K562 (cell line): ENCODE measurements around the gene CPOX.

ENCODE experiments used
- TOE1 ChIP-seq, 2 experiments: fragments of 450-650 bp in 1 of 2; sonication (generic) in 1 of 2; formaldehyde crosslinking in 1 of 2; IDR thresholded peaks; 2 replicates each; pipeline versions ENCODE4 v1.7.1 to v1.8.0; 2016 to 2022; ENCODE audit warnings: borderline replicate concordance in 2 of 2, mild to moderate bottlenecking in 2 of 2, antibody characterized with exemption in 1 of 2, inconsistent platforms in 1 of 2, low read depth in 1 of 2, missing genetic modification reagents in 1 of 2, moderate library complexity in 1 of 2
- ZNF347 ChIP-seq: fragments of 450-650 bp; formaldehyde crosslinking; IDR thresholded peaks from 2 replicates; pipeline ENCODE4 v1.4.0; 2020; ENCODE audit warnings: low read depth, mild to moderate bottlenecking, moderate library complexity
- TF ChIP-seq, protein P1 (sequence below), 2 experiments: IDR thresholded peaks; 2 replicates each; pipeline ENCODE4 v1.6.1; 2012; ENCODE audit warnings: improper control_type of control experiment in 2 of 2, low read depth in 2 of 2, low read length in 2 of 2, borderline replicate concordance in 1 of 2

DNA sequence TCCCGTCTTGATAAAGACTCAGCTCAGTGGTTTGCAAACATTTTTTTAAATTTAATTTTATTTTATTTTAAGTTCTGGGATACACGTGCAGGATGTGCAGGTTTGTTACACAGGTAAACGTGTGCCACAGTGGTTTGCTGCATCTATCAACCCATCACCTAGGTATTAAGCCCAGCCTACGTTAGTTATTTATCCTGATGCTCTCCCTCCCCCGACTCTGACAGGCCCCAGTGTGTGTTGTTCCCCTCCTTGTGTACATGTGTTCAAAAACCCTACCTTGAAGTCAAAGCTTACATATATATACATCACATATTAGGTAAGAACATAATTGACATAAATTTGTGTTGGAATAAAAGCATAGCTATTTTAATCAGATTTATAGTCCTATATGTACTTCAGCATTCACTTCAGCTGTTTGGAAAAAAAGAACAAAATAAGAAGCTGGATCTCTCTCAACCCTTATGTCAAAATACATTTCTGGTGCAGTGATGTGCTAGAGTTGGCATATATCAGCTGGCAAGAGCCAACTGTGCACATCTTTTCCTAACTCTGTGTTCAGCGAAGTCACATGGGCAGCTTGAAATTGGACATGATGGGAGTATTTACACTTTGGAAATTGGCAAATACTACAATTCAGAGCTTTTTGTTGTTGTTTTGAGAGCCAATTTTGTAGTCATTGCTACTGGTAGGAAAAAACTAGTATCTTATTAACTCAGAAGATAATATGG lies 35.1 kb downstream of the CPOX start:
- TF ChIP-seq ZNF347 (no peak), TOE1 (IDR thresholded peaks at IDR 0.05; ENCODE audit: borderline replicate concordance) (no peak), TOE1 (CRISPR knock-in tag; IDR thresholded peaks at IDR 0.05; ENCODE audit: borderline replicate concordance, low read depth) (no peak)
- TF ChIP-seq, protein P1, sequence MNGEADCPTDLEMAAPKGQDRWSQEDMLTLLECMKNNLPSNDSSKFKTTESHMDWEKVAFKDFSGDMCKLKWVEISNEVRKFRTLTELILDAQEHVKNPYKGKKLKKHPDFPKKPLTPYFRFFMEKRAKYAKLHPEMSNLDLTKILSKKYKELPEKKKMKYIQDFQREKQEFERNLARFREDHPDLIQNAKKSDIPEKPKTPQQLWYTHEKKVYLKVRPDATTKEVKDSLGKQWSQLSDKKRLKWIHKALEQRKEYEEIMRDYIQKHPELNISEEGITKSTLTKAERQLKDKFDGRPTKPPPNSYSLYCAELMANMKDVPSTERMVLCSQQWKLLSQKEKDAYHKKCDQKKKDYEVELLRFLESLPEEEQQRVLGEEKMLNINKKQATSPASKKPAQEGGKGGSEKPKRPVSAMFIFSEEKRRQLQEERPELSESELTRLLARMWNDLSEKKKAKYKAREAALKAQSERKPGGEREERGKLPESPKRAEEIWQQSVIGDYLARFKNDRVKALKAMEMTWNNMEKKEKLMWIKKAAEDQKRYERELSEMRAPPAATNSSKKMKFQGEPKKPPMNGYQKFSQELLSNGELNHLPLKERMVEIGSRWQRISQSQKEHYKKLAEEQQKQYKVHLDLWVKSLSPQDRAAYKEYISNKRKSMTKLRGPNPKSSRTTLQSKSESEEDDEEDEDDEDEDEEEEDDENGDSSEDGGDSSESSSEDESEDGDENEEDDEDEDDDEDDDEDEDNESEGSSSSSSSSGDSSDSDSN (IDR thresholded peaks at IDR 0.05; ENCODE audit: borderline replicate concordance in 1 of 2, low read depth in 2 of 2, low read length in 2 of 2), result no peak
